Brain microvascular endothelial cell (primary cell): Measurements from ENCODE around the gene PI4K2A.
"Not testable (repeated sequence)": the region's sequence is repeated elsewhere in the genome, so short reads cannot be mapped to it uniquely, and the experiment has no call there.

Experiments used
- DNase-seq: peaks from one replicate; pipeline ENCODE4 v3.0.0-alpha.2; 2020
- H3K27ac ChIP-seq: fragments of 250-450 bp; sonication (Bioruptor Pico); 2 replicates; pipeline ENCODE4 v1.5.1; 2020; ENCODE audit warnings: mild to moderate bottlenecking, moderate library complexity
- H3K27me3 ChIP-seq: fragments of 250-450 bp; sonication (Bioruptor Pico); replicated peaks from 2 replicates; pipeline ENCODE4 v1.5.1; 2020; ENCODE audit warnings: mild to moderate bottlenecking
- H3K36me3 ChIP-seq: fragments of 250-450 bp; sonication (Bioruptor Pico); replicated peaks from 2 replicates; pipeline ENCODE4 v1.5.1; 2020; ENCODE audit warnings: mild to moderate bottlenecking
- H3K4me3 ChIP-seq: 2 replicates; pipeline ENCODE4 v1.5.1; 2011; ENCODE audit warnings: low read depth, mild to moderate bottlenecking, control low read depth, low read length, moderate library complexity
- in situ Hi-C: cut with HindIII; loops from 2 replicates; pipeline ENCODE4 v1.10.0; 2017; ENCODE audit warnings: low sequenced_read_pairs, low pct_ligation_motif_present
- TF ChIP-seq, protein P1 (sequence below): IDR thresholded peaks from 2 replicates; pipeline ENCODE4 v1.5.1; 2011; ENCODE audit warnings: low read depth, mild to moderate bottlenecking, moderate library complexity, low read length, control low read depth, inconsistent platforms; ENCODE audit errors: missing control alignments

Gene PI4K2A

DNA sequence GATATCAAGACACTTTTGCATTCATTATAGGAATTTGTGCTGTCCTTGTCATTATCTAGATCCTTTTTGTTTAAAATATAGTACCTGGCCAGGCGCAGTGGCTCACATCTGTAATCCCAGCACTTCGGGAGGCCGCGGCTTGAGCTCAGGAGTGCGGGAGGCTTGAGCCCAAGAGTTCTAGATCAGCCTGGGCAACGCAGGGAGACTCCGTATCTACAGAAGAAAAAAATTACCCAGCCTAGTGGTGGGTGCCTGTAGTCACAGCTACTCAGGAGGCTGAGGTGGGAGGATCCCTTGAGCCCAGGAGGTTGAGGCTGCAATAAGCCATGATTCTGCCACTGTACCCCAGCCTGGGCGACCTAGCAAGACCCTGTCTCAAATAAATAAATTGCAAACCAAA lies 6.5 kb upstream of the PI4K2A start:
- no peaks in the 10 kb centered on the region for H3K27me3 ChIP-seq
- DNase-seq, result no peak
- no peak overlapping the region for H3K27ac ChIP-seq
- H3K36me3 ChIP-seq, result no peaks in the 10 kb centered on the region
- TF ChIP-seq, protein P1, sequence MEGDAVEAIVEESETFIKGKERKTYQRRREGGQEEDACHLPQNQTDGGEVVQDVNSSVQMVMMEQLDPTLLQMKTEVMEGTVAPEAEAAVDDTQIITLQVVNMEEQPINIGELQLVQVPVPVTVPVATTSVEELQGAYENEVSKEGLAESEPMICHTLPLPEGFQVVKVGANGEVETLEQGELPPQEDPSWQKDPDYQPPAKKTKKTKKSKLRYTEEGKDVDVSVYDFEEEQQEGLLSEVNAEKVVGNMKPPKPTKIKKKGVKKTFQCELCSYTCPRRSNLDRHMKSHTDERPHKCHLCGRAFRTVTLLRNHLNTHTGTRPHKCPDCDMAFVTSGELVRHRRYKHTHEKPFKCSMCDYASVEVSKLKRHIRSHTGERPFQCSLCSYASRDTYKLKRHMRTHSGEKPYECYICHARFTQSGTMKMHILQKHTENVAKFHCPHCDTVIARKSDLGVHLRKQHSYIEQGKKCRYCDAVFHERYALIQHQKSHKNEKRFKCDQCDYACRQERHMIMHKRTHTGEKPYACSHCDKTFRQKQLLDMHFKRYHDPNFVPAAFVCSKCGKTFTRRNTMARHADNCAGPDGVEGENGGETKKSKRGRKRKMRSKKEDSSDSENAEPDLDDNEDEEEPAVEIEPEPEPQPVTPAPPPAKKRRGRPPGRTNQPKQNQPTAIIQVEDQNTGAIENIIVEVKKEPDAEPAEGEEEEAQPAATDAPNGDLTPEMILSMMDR, result peak; percentile 39
- in situ Hi-C loops, result no loop called here
- peak overlapping the region; percentile 93 for H3K4me3 ChIP-seq

DNA sequence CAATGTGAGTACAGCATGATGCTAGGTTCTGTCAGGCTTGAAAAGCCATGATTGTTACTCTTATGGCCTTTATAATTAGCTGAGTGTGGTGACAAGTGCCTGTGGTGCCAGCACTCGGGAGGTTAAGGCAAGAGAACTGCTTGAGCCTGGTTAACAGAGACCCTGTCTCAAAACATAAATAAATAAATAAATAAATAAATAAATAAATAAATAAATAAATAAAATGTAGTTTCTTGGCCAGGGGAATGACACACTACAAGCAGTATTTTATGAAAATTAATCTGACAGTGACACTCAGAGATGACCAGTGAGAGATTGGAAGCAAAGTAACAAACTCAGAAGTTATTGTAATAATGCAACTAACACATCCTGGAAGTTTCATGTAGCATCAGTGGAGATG lies 4.9 kb upstream of the PI4K2A start:
- in situ Hi-C loops, result no loop called here
- Histone ChIP-seq H3K36me3 (no peaks in the 10 kb centered on the region), H3K27me3 (no peaks in the 10 kb centered on the region), H3K4me3 (no peak overlapping the region), H3K27ac (no peak overlapping the region)
- TF ChIP-seq, protein P1, result no peak
- no peak for DNase-seq

DNA sequence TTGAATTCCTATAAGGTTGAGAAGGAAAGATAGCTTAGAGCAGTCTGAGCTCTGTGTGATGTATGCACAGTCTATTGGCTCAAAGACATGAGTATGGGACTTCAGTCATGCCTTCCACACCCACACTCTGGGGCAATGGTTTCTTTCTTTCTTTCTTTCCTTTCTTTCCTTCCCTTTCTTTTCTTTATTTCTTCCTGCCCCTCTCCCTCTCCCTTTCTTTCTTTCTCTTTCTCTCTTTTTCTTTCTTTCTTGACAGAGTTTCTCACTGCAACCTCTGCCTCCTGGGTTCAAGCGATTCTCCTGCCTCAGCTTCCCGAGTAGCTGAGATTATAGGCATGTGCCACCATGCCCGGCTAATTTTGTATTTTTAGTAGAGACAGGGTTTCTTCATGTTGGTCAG lies 1.4 kb upstream of the PI4K2A start:
- in situ Hi-C loops, H3K36me3 ChIP-seq, H3K27me3 ChIP-seq, H3K4me3 ChIP-seq, H3K27ac ChIP-seq, DNase-seq: not testable (repeated sequence)

DNA sequence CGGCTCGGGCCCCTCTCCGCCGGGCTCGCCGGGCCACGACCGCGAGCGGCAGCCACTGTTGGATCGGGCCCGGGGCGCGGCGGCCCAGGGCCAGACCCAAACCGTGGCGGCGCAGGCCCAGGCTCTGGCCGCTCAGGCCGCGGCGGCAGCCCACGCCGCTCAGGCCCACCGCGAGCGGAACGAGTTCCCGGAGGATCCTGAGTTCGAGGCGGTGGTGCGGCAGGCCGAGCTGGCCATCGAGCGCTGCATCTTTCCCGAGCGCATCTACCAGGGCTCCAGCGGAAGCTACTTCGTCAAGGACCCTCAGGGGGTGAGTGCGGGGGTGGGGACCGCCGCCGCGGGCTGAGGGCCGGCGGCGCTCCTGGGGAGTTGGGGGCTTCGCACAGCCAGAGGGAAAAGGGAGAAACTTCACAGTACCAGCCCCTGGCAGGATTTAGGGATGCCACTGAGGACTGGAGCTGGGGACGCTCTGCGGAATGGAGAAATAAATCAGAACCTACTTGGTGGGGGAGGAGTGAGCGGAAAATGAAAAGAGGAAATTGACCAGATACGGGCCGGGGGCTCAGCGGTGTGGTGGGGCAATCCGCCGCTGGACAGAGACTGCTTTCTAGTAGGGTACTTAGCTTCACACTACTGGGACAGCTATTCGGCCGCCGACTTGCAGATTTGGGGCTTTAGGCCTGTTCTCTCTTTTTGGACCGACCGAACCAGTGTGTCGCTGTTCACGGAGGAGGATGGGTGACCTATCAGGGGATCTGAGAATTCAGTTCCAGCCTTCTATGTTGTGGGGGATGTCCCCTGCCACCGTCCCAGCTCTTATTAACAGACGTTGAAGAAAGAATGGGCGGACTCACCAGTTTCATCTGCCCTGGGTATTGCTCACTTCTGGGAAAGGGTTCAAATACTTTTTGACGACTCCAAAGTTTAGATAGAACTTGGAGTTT lies 669 bp downstream of the PI4K2A start:
- H3K27ac ChIP-seq, result peak overlapping the region; percentile 61
- in situ Hi-C loops, result no loop called here
- TF ChIP-seq, protein P1, result no peak
- peak; percentile 25 for DNase-seq
- H3K4me3 ChIP-seq, result peak overlapping the region; percentile 81
- no peaks in the 10 kb centered on the region for H3K27me3 ChIP-seq
- peaks cover 10% of the 10 kb centered on the region for H3K36me3 ChIP-seq

DNA sequence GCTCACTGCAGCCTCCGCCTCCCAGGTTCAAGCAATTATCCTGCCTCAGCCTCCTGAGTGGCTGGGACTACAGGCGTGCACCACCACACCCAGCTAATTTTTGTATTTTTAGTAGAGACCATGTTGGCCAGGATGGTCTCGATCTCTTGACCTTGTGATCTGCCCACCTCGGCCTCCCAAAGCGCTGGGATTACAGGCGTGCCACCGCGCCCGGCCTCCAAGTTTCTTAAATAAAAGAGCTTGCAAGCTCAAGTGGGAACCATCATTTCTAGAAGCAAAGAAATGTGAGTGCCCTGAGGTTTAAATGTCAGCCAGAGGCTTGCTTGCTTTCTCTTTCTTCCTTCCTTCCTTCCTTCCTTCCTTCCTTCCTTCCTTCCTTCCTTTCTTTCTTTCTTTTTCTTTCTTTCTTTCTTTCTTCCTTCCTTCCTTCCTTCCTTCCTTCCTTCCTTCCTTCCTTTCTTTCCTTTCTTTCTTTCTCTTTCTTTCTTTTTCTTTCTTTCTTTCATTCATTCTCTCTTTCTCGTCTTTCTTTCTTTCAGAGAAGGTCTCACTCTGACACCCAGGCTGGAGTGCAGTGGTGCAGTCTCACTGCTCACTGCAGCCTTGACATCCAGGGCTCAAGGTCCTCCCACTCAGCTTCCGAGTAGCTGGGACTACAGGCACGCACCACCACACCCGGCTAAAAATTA lies 2.1 kb downstream of the PI4K2A start:
- H3K4me3 ChIP-seq, in situ Hi-C loops: not testable (repeated sequence)

DNA sequence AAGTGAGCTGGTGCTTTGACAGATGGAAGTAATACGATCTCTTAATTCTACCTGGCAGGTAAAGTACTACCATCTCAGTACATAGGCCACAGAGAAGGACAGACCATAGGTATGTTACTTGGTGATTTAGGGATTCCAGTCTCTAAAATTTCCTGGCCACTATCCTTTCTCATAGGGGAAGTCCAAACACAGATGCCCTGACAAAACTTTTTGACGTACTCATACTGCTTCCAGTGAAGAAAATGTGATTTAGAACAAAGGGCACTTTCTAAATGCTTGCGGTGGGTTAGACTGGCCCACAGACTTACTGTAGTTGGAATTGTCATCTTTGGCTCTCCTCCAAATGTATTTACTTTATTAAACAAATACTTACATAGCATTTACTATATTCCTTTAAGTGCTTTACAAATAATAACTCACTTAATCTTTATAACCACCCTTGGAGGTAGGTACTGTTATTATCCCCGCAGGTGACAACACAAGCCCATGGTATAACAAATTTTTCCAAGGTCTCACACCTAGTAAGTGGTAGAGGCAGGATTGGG lies 3.0 kb downstream of the PI4K2A start:
- H3K27ac ChIP-seq, result no peak overlapping the region
- DNase-seq, result no peak
- no peaks in the 10 kb centered on the region for H3K27me3 ChIP-seq
- H3K4me3 ChIP-seq, result no peak overlapping the region
- TF ChIP-seq, protein P1, result no peak
- in situ Hi-C loops, result no loop called here
- H3K36me3 ChIP-seq, result peaks cover 15% of the 10 kb centered on the region

More for the DNA sequence above, 2.1 kb downstream of the PI4K2A start:
- H3K27ac ChIP-seq, DNase-seq, H3K27me3 ChIP-seq: not testable (repeated sequence)
- H3K36me3 ChIP-seq, result peaks cover 15% of the 10 kb centered on the region
